Activated CD8-positive, alpha-beta T cell treated with anti-CD3 and anti-CD28 coated beads for 36 hours (primary cell): ENCODE results near the gene RTN3. TPM values are rescaled to one million over a fixed set of nuclear protein-coding genes. Genes with fewer than 3 reads are reported as not detected.

Source experiments
- ATAC-seq: fragments of 200-7000 bp; cut with Tn5 transposase; one replicate; pipeline ENCODE4 v1.10.0; 2021; ENCODE audit warnings: mild to moderate bottlenecking, moderate library complexity
- CTCF ChIA-PET: fragments of 350-600 bp; sonication (Branson Sonifier 250); formaldehyde crosslinking; loops from one replicate; lab custom pipeline; 2021; ENCODE audit warnings: antibody characterized with exemption; lab: Charles Lee
- POLR2A ChIA-PET: fragments of 350-600 bp; sonication (Branson Sonifier 250); formaldehyde crosslinking; loops from one replicate; lab custom pipeline; 2021; ENCODE audit warnings: antibody characterized with exemption; lab: Charles Lee
- DNase-seq: peaks from one replicate; pipeline ENCODE4 v3.0.0-alpha.2; 2020
- H3K27ac Mint-ChIP-seq: one replicate; pipeline ENCODE4 v1.8.0; 2021; ENCODE audit warnings: mild to moderate bottlenecking, mixed read lengths
- H3K27me3 Mint-ChIP-seq: one replicate; pipeline ENCODE4 v1.8.0; 2021; ENCODE audit warnings: mixed read lengths
- H3K36me3 Mint-ChIP-seq: one replicate; pipeline ENCODE4 v1.8.0; 2021; ENCODE audit warnings: low read depth, mixed read lengths
- H3K4me1 Mint-ChIP-seq: one replicate; pipeline ENCODE4 v1.8.0; 2021; ENCODE audit warnings: low read depth, mixed read lengths
- H3K4me3 Mint-ChIP-seq: one replicate; pipeline ENCODE4 v1.8.0; 2021; ENCODE audit warnings: mild to moderate bottlenecking, moderate library complexity, mixed read lengths
- H3K9me3 Mint-ChIP-seq: one replicate; pipeline ENCODE4 v1.8.0; 2021; ENCODE audit warnings: mixed read lengths
- CTCF ChIP-seq: fragments of 200-600 bp; IDR thresholded peaks from one replicate; pipeline ENCODE4 v1.8.0; 2022; ENCODE audit warnings: antibody characterized with exemption, mild to moderate bottlenecking
- intact Hi-C: fragments of 100-400 bp; cut with micrococcal nuclease; formaldehyde crosslinking; loops from one replicate; pipeline ENCODE4 v1.10.0; 2022
- total RNA-seq, 2 experiments: library from RNA; stranded (reverse); gene quantifications; one replicate each; pipeline ENCODE4 v1.2.3, GENCODE V29; 2021

The RTN3 gene
- total RNA-seq, 2 experiments from 2014 or later: 32.1 to 34.0 TPM

- no peak for TF ChIP-seq CTCF
- intact Hi-C loops: no loop called here
- no peaks in the 10 kb centered on the region for H3K9me3 Mint-ChIP-seq
- CTCF ChIA-PET: no interaction called here
- POLR2A ChIA-PET: no interaction called here
- no peaks in the 10 kb centered on the region for H3K27me3 Mint-ChIP-seq
- ATAC-seq: no peak
- peaks cover 2% of the 10 kb centered on the region for H3K36me3 Mint-ChIP-seq
- no peak overlapping the region for H3K27ac Mint-ChIP-seq
- H3K4me3 Mint-ChIP-seq: no peak overlapping the region
- DNase-seq: no peak
- peaks cover under 1% of the 10 kb centered on the region for H3K4me1 Mint-ChIP-seq
Measured at GRCh38 chr11:63761931-63762653, 80.8 kb downstream of the RTN3 start.

- DNase-seq (no peak), ATAC-seq (no peak)
- Mint-ChIP-seq H3K4me1 (peaks cover 8% of the 10 kb centered on the region), H3K36me3 (no peaks in the 10 kb centered on the region), H3K27ac (no peak overlapping the region), H3K4me3 (no peak overlapping the region), H3K27me3 (no peaks in the 10 kb centered on the region), H3K9me3 (no peaks in the 10 kb centered on the region)
- intact Hi-C loops: no loop called here
- no peak for TF ChIP-seq CTCF
- ChIA-PET CTCF (no interaction called here), POLR2A (no interaction called here)
Measured at GRCh38 chr11:63762654-63763495, 81.6 kb downstream of the RTN3 start.

GRCh38 chr11:63763496-63764339 lies 82.4 kb downstream of the RTN3 start:
- no peaks in the 10 kb centered on the region for H3K9me3 Mint-ChIP-seq
- H3K27me3 Mint-ChIP-seq: no peaks in the 10 kb centered on the region
- H3K27ac Mint-ChIP-seq: no peak overlapping the region
- POLR2A ChIA-PET: no interaction called here
- CTCF ChIA-PET: no interaction called here
- no peak for ATAC-seq
- H3K4me1 Mint-ChIP-seq: peaks cover 8% of the 10 kb centered on the region
- H3K36me3 Mint-ChIP-seq: no peaks in the 10 kb centered on the region
- no peak for TF ChIP-seq CTCF
- intact Hi-C loops: no loop called here
- no peak overlapping the region for H3K4me3 Mint-ChIP-seq
- DNase-seq: no peak

- H3K27ac Mint-ChIP-seq: no peak overlapping the region
- ATAC-seq (no peak), DNase-seq (no peak)
- no peaks in the 10 kb centered on the region for H3K27me3 Mint-ChIP-seq
- H3K36me3 Mint-ChIP-seq: no peaks in the 10 kb centered on the region
- peaks cover 8% of the 10 kb centered on the region for H3K4me1 Mint-ChIP-seq
- TF ChIP-seq CTCF: no peak
- no peaks in the 10 kb centered on the region for H3K9me3 Mint-ChIP-seq
- H3K4me3 Mint-ChIP-seq: no peak overlapping the region
- ChIA-PET CTCF (no interaction called here), POLR2A (no interaction called here)
- intact Hi-C loops: no loop called here
Measured at GRCh38 chr11:63764340-63764678, 83.0 kb downstream of the RTN3 start.
